ENCODE measurements around the gene MAST4.

Gene MAST4

DNA sequence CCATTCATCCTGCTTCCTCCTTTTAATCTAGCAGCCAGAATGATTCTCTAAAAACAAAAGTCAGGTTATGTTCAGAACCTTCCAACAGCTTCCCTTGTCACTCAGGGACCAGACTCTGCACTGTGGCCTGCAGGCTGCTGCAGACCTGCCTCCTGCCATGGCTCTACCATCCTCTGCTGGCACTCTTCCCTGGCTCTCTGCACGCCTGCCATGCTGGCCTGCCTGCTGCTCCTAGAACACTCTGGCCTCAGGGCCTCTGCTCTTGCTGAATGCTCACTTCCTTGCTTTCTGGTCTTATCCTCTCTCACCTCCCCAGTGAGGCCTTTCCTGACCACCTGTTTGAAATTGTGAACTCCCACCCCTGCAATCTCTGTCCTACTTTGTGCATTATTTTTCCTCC lies 451.0 kb downstream of the MAST4 start:
- TF ChIP-seq, protein P1, sequence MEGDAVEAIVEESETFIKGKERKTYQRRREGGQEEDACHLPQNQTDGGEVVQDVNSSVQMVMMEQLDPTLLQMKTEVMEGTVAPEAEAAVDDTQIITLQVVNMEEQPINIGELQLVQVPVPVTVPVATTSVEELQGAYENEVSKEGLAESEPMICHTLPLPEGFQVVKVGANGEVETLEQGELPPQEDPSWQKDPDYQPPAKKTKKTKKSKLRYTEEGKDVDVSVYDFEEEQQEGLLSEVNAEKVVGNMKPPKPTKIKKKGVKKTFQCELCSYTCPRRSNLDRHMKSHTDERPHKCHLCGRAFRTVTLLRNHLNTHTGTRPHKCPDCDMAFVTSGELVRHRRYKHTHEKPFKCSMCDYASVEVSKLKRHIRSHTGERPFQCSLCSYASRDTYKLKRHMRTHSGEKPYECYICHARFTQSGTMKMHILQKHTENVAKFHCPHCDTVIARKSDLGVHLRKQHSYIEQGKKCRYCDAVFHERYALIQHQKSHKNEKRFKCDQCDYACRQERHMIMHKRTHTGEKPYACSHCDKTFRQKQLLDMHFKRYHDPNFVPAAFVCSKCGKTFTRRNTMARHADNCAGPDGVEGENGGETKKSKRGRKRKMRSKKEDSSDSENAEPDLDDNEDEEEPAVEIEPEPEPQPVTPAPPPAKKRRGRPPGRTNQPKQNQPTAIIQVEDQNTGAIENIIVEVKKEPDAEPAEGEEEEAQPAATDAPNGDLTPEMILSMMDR (IDR thresholded peaks at IDR 0.05; ENCODE audit: low read depth, low read length, missing control alignments): no peak

GRCh38 chr5:67047616-67048015 lies 451.4 kb downstream of the MAST4 start:
- H3K4me3 ChIP-seq (ENCODE audit: low read depth, low read length): no peak overlapping the region
- TF ChIP-seq, protein P1 (IDR thresholded peaks at IDR 0.05; ENCODE audit: low read depth, low read length, missing control alignments): no peak
- in situ Hi-C loops (cut with HindIII; ENCODE audit: low sequenced_read_pairs): no loop called here
- no peak for DNase-seq (ENCODE audit: low read depth)

More for the DNA sequence above, 451.0 kb downstream of the MAST4 start:
- no peak for DNase-seq (ENCODE audit: low read depth)
- H3K4me3 ChIP-seq (ENCODE audit: low read depth, low read length): no peak overlapping the region
- in situ Hi-C loops (cut with HindIII; ENCODE audit: low sequenced_read_pairs): no loop called here

DNA sequence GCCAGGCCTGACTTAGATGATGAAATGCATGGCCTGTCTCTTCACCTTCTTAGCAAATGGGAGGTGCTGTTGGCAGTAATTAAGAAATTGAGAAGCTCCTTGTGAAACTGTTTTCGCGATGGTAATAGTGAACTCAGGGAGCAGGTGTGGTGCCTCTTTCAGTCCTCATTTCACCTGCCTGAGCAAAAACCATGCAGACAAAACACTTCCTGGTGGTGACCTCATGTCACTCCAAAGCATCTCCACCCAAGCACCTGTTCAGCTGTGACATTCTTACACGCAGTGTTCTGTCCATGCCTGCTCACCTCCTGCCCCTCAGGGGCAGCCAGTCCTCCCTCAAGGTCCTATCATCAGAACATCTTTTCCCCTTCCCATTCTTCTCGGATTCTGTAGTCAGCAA lies 453.9 kb downstream of the MAST4 start:
- in situ Hi-C loops (cut with HindIII; ENCODE audit: low sequenced_read_pairs): no loop called here
- TF ChIP-seq, protein P1 (IDR thresholded peaks at IDR 0.05; ENCODE audit: low read depth, low read length, missing control alignments): no peak
- DNase-seq (ENCODE audit: low read depth): no peak
- no peak overlapping the region for H3K4me3 ChIP-seq (ENCODE audit: low read depth, low read length)

- in situ Hi-C loops (cut with HindIII; ENCODE audit: low sequenced_read_pairs): no loop called here
These were observed 454.4 kb downstream of the MAST4 start for GRCh38 chr5:67050635-67051034.

DNA sequence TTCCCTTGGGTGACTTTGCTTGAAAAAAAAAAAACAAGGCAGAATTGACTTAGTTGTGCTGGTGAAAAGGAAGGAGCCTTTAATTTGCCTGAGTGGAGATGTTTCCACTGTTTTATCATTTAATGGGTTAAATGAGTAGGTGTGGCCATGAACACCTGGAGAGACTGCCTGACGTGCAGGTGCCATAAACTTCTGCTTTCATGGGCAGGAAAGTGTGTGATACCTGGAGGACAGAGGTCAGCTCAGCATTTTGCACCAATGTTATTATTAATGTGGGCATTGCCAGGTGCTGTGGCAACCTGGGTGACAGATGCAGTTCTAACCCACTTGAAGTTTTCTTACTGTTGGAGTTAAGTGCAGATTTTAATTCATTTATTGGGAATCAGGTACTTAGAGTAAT lies 455.0 kb downstream of the MAST4 start:
- TF ChIP-seq, protein P1 (IDR thresholded peaks at IDR 0.05; ENCODE audit: low read depth, low read length, missing control alignments): no peak
- in situ Hi-C loops (cut with HindIII; ENCODE audit: low sequenced_read_pairs): no loop called here

More at GRCh38 chr5:67050635-67051034, 454.4 kb downstream of the MAST4 start:
- TF ChIP-seq, protein P1 (IDR thresholded peaks at IDR 0.05; ENCODE audit: low read depth, low read length, missing control alignments): no peak
- no peak for DNase-seq (ENCODE audit: low read depth)
- H3K4me3 ChIP-seq (ENCODE audit: low read depth, low read length): no peak overlapping the region

DNA sequence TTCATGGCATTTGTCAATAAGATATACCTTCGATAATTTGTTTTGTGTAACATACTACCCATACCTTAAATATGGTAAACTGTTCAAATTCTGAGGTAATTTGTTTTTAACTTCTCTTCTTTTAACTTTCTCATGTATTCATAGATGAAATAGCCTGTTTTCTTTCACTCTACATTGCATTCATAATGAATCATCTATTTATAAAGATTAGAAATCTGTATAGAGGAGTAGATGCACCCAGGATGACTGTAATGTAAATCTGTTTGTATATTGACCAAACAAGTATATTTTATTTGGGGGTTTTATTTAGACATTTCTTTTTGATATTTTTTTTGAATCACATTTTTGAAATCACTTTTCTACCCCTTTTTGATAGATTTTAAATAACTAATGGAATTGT lies 455.8 kb downstream of the MAST4 start:
- no peak overlapping the region for H3K4me3 ChIP-seq (ENCODE audit: low read depth, low read length)
- in situ Hi-C loops (cut with HindIII; ENCODE audit: low sequenced_read_pairs): no loop called here
- TF ChIP-seq, protein P1 (IDR thresholded peaks at IDR 0.05; ENCODE audit: low read depth, low read length, missing control alignments): no peak
- no peak for DNase-seq (ENCODE audit: low read depth)

More for the DNA sequence above, 455.0 kb downstream of the MAST4 start:
- no peak overlapping the region for H3K4me3 ChIP-seq (ENCODE audit: low read depth, low read length)
- no peak for DNase-seq (ENCODE audit: low read depth)

DNA sequence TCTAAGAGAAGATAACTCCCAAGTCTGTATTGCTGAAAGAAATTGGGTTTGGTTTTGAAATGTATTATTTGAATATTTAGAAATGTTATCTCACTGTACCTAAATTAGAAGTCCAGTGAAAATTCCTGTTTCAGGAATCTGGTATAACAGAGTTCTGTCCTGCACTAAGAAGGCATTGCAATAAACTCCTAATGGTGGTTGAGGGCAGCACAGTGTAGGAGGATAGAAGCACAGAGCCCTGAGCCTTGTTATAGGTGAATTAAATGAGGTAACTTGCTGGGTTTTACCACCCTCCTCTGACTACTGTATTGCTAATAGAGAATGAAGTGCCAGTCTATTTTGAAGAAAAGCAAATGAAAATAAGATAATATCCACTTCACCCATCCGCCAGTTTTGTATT lies 457.0 kb downstream of the MAST4 start:
- DNase-seq (ENCODE audit: low read depth): no peak
- TF ChIP-seq, protein P1 (IDR thresholded peaks at IDR 0.05; ENCODE audit: low read depth, low read length, missing control alignments): no peak
- H3K4me3 ChIP-seq (ENCODE audit: low read depth, low read length): no peak overlapping the region
- in situ Hi-C loops (cut with HindIII; ENCODE audit: low sequenced_read_pairs): no loop called here
